MM.1S (cell line): ENCODE data around the gene RXRA.

ENCODE experiments used
- DNase-seq: peaks from one replicate; pipeline ENCODE4 v3.0.0-alpha.2; 2015
- H2AFZ ChIP-seq: fragments of 300-600 bp; sonication (generic); 2 replicates; pipeline ENCODE4 v1.6.0; 2016; ENCODE audit warnings: antibody characterized with exemption, low read length
- H3F3A ChIP-seq: fragments of 300-600 bp; sonication (generic); 2 replicates; pipeline ENCODE4 v1.6.1; 2016; ENCODE audit warnings: mild to moderate bottlenecking, antibody characterized with exemption, low read length, moderate library complexity, mixed read lengths; ENCODE audit not compliant: insufficient read depth
- H3K27ac ChIP-seq: fragments of 300-600 bp; sonication (generic); 2 replicates; pipeline ENCODE4 v1.5.1; 2016; ENCODE audit warnings: mild to moderate bottlenecking, low read length
- H3K27me3 ChIP-seq: fragments of 300-600 bp; sonication (generic); replicated peaks from 2 replicates; pipeline ENCODE4 v1.6.0; 2016; ENCODE audit warnings: low read length; ENCODE audit not compliant: insufficient read depth
- H3K36me3 ChIP-seq: fragments of 300-600 bp; sonication (generic); replicated peaks from 2 replicates; pipeline ENCODE4 v1.6.1; 2016; ENCODE audit warnings: mild to moderate bottlenecking, low read length, mixed read lengths; ENCODE audit not compliant: insufficient read depth
- H3K4me1 ChIP-seq: fragments of 300-600 bp; sonication (generic); 2 replicates; pipeline ENCODE4 v1.6.1; 2016; ENCODE audit warnings: low read length, mixed read lengths
- H3K4me2 ChIP-seq: fragments of 300-600 bp; sonication (generic); 2 replicates; pipeline ENCODE4 v1.6.0; 2016; ENCODE audit warnings: low read depth, low read length
- H3K4me3 ChIP-seq: fragments of 300-600 bp; sonication (generic); 2 replicates; pipeline ENCODE4 v1.5.1; 2016; ENCODE audit warnings: low read length, mixed read lengths
- H3K79me2 ChIP-seq: fragments of 300-600 bp; sonication (generic); 2 replicates; pipeline ENCODE4 v1.6.1; 2016; ENCODE audit warnings: mixed run types, low read length, mixed read lengths
- H3K9ac ChIP-seq: fragments of 300-600 bp; sonication (generic); 2 replicates; pipeline ENCODE4 v1.6.1; 2016; ENCODE audit warnings: low read length, mixed read lengths
- H3K9me2 ChIP-seq: fragments of 300-600 bp; sonication (generic); replicated peaks from 2 replicates; pipeline ENCODE4 v1.6.1; 2016; ENCODE audit warnings: mild to moderate bottlenecking, low read length, mixed read lengths; ENCODE audit not compliant: insufficient read depth
- H3K9me3 ChIP-seq: fragments of 300-600 bp; sonication (generic); replicated peaks from 2 replicates; pipeline ENCODE4 v1.6.1; 2016; ENCODE audit warnings: mild to moderate bottlenecking, low read length, mixed read lengths; ENCODE audit not compliant: insufficient read depth
- H4K20me1 ChIP-seq: fragments of 300-600 bp; sonication (generic); 2 replicates; pipeline ENCODE4 v1.6.1; 2016; ENCODE audit warnings: mild to moderate bottlenecking, low read length, moderate library complexity, mixed read lengths; ENCODE audit not compliant: insufficient read depth
- EZH2 ChIP-seq: fragments of 300-600 bp; sonication (generic); optimal IDR thresholded peaks from 2 replicates; pipeline ENCODE3; 2017; ENCODE audit warnings: low read depth, mild to moderate bottlenecking, antibody characterized with exemption, low read length, mixed read lengths
- EZH2phosphoT487 ChIP-seq: fragments of 300-600 bp; sonication (generic); IDR thresholded peaks from 2 replicates; pipeline ENCODE4 v1.6.1; 2018; ENCODE audit warnings: antibody characterized with exemption, low read length
- TF ChIP-seq, protein P1 (sequence below): fragments of 300-600 bp; sonication (generic); IDR thresholded peaks from 2 replicates; pipeline ENCODE4 v1.5.1; 2016; ENCODE audit warnings: antibody characterized with exemption, low read length, mixed read lengths

The RXRA gene

DNA sequence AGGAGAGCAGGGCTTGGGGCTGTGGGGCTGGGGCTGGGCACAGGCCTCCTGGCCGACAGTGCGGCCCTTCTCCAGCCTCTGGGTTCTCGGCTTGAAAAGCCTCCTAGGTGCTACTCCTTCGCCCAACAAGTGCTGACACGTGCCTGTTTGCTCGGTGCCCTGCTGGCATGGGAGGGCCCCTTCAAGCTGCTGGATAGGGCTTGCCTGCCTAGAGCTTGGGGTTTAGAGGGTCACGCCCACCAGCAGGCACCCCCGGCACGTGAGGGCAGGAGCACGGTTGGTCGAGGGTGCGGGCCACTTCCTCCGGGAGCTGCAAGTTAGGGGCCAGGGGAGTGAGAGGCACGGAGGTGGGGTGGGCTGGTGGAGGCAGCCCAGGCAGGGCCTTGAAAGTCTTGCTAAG is 106.2 kb downstream of the RXRA start:
- Histone ChIP-seq H4K20me1 (no peaks in the 10 kb centered on the region), H3K36me3 (no peaks in the 10 kb centered on the region), H3K4me2 (no peak overlapping the region), H3K27me3 (no peaks in the 10 kb centered on the region), H3K9me3 (no peaks in the 10 kb centered on the region), H3K9ac (no peak overlapping the region), H3K9me2 (no peaks in the 10 kb centered on the region), H2AFZ (no peak overlapping the region), H3K27ac (no peak overlapping the region), H3F3A (no peaks in the 10 kb centered on the region), H3K4me1 (no peaks in the 10 kb centered on the region), H3K79me2 (no peaks in the 10 kb centered on the region), H3K4me3 (no peak overlapping the region)
- TF ChIP-seq, protein P1, sequence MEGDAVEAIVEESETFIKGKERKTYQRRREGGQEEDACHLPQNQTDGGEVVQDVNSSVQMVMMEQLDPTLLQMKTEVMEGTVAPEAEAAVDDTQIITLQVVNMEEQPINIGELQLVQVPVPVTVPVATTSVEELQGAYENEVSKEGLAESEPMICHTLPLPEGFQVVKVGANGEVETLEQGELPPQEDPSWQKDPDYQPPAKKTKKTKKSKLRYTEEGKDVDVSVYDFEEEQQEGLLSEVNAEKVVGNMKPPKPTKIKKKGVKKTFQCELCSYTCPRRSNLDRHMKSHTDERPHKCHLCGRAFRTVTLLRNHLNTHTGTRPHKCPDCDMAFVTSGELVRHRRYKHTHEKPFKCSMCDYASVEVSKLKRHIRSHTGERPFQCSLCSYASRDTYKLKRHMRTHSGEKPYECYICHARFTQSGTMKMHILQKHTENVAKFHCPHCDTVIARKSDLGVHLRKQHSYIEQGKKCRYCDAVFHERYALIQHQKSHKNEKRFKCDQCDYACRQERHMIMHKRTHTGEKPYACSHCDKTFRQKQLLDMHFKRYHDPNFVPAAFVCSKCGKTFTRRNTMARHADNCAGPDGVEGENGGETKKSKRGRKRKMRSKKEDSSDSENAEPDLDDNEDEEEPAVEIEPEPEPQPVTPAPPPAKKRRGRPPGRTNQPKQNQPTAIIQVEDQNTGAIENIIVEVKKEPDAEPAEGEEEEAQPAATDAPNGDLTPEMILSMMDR: no peak
- TF ChIP-seq EZH2: no peak
- no peak for TF ChIP-seq EZH2phosphoT487
- DNase-seq: no peak

DNA sequence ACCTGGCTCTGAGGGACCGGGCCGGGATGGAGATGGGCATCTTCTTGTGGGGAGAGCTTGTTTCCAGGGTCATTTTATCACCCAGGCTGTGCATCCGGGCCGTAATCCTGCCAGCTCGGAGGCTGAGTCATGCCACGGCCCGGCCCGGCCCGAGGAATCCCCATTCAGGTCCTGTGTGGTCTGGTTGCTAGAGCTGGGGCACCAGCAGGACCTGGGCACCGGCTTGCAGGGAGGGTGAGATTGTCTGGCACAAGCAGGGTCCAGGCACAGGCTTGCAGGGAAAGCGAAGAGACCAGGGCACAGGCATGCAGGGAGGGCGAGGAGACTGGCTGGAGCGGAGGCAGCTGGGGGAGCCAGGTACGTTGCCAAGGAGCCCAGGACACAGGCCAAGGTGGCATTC is 106.8 kb downstream of the RXRA start:
- no peak overlapping the region for H3K4me2 ChIP-seq
- H3K27me3 ChIP-seq: no peaks in the 10 kb centered on the region
- H3K36me3 ChIP-seq: no peaks in the 10 kb centered on the region
- H3K9me2 ChIP-seq: no peaks in the 10 kb centered on the region
- no peak overlapping the region for H3K4me3 ChIP-seq
- H3K9ac ChIP-seq: no peak overlapping the region
- TF ChIP-seq EZH2phosphoT487: no peak
- TF ChIP-seq, protein P1: no peak
- no peak for TF ChIP-seq EZH2
- no peaks in the 10 kb centered on the region for H3F3A ChIP-seq
- no peak overlapping the region for H3K27ac ChIP-seq
- no peaks in the 10 kb centered on the region for H3K4me1 ChIP-seq
- no peaks in the 10 kb centered on the region for H4K20me1 ChIP-seq
- H3K9me3 ChIP-seq: no peaks in the 10 kb centered on the region
- H2AFZ ChIP-seq: no peak overlapping the region
- no peak for DNase-seq
- no peaks in the 10 kb centered on the region for H3K79me2 ChIP-seq

DNA sequence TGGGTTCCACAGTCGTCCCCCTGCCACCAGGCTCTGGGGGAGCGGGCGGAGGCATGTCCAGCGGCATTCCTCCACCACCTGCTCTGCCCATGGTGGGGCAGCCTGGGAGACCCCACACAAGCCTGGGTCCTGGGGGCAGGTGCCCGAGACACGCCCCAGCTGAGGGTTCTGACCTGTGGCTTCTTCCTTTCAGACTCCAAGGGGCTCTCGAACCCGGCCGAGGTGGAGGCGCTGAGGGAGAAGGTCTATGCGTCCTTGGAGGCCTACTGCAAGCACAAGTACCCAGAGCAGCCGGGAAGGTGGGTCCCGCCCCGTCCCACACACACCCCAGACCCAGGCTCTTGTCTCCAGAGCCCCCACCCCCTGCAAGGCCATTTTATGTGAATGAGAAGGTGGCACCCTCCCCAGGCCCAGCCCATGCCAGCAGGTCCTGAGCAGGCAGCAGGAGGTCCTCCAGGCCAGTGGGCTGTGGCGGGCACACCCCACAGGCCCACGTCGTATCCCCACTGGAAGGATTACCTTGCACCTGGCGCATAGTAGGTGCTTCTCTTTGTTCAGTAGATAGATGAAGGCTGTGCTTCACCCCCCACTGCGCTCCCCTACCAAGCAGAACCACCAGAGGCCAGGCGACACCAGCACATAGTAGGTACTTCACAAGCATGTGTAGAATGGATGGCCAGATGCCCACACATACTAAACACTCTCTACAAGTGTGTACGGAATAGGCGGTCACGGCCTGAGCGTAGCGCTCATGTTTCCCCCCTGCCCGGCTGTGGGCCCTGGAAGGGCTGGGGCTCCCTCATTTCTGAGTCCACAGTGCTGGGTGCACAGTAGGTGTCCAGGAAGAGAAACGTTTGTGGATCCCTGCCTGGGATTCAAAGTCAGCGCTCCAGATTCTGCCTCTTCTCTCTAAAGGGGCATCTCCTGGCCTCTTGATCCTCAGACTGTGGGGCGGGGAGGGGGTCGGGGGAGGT is 107.9 kb downstream of the RXRA start:
- Histone ChIP-seq H3K4me3 (no peak overlapping the region), H3K4me1 (no peaks in the 10 kb centered on the region), H3F3A (no peaks in the 10 kb centered on the region), H3K9me2 (no peaks in the 10 kb centered on the region), H3K27me3 (no peaks in the 10 kb centered on the region), H3K27ac (no peak overlapping the region), H4K20me1 (no peaks in the 10 kb centered on the region), H3K36me3 (no peaks in the 10 kb centered on the region), H2AFZ (no peak overlapping the region), H3K9ac (no peak overlapping the region), H3K4me2 (no peak overlapping the region), H3K79me2 (no peaks in the 10 kb centered on the region), H3K9me3 (no peaks in the 10 kb centered on the region)
- DNase-seq: no peak
- no peak for TF ChIP-seq EZH2phosphoT487
- TF ChIP-seq EZH2: no peak
- TF ChIP-seq, protein P1: no peak
